Measurements from ENCODE around the gene UQCR10. TPM values are rescaled to one million over a fixed set of nuclear protein-coding genes. Genes with fewer than 3 reads are reported as not detected.
A peak's percentile ranks its signal among the peaks of the same experiment; 100 is the strongest.

UQCR10 gene
- total and polyA plus RNA-seq, 7 experiments from 2014 or later = 30.9 to 310 (median 54.3) TPM

GRCh38 chr22:29758068-29758622, 9.0 kb upstream of the UQCR10 start:
- Mint-ChIP-seq H3K4me1 (peaks cover 0 to 12% (median 0%) of the 10 kb centered on the region in 7 donors), H3K27ac (peak overlapping the region in 1 of 9 donors; percentile 30), H3K4me3 (no peak overlapping the region), H3K27me3 (no peaks in the 10 kb centered on the region), H3K36me3 (peaks cover 0 to 16% (median 0%) of the 10 kb centered on the region in 5 donors), H3K9me3 (no peaks in the 10 kb centered on the region)
- intact Hi-C loops (cut with micrococcal nuclease) = no loop called here
- POLR2A ChIA-PET = no interaction called here
- ATAC-seq (no peak), DNase-seq (no peak)
- Histone ChIP-seq H3K4me3 (ENCODE audit: low read length) (no peak overlapping the region), H3K36me3 (ENCODE audit: control insufficient read depth in 2 of 3, insufficient read depth in 3 of 3, low read length in 3 of 3) (peaks cover 0 to 8% (median 0%) of the 10 kb centered on the region in 3 experiments), H3K27me3 (ENCODE audit: control insufficient read depth in 2 of 2, insufficient read depth in 2 of 2, low read length in 2 of 2) (no peaks in the 10 kb centered on the region), H3K4me1 (ENCODE audit: control insufficient read depth in 2 of 2, insufficient read depth in 2 of 2, low read length in 2 of 2) (no peaks in the 10 kb centered on the region), H3K27ac (ENCODE audit: low read depth, low read length) (no peak overlapping the region), H3K9me3 (ENCODE audit: control insufficient read depth in 2 of 3, low read length in 3 of 3) (no peaks in the 10 kb centered on the region)
- CTCF ChIA-PET = no interaction called here

- Histone ChIP-seq H3K36me3 (ENCODE audit: control insufficient read depth in 2 of 3, insufficient read depth in 3 of 3, low read length in 3 of 3) (peaks cover 0 to 3% (median 0%) of the 10 kb centered on the region in 3 experiments), H3K27ac (ENCODE audit: low read depth, low read length) (no peak overlapping the region), H3K27me3 (ENCODE audit: control insufficient read depth in 2 of 2, insufficient read depth in 2 of 2, low read length in 2 of 2) (no peaks in the 10 kb centered on the region), H3K4me3 (ENCODE audit: low read length) (no peak overlapping the region), H3K4me1 (ENCODE audit: control insufficient read depth in 2 of 2, insufficient read depth in 2 of 2, low read length in 2 of 2) (no peaks in the 10 kb centered on the region), H3K9me3 (ENCODE audit: control insufficient read depth in 2 of 3, low read length in 3 of 3) (no peaks in the 10 kb centered on the region)
- no peaks in the 10 kb centered on the region for H3K27me3 Mint-ChIP-seq
- CTCF ChIA-PET = no interaction called here
- POLR2A ChIA-PET = no interaction called here
- no peak for DNase-seq
- intact Hi-C loops (cut with micrococcal nuclease) = no loop called here
- peaks cover 0 to 11% (median 0%) of the 10 kb centered on the region in 5 donors for H3K36me3 Mint-ChIP-seq
- H3K9me3 Mint-ChIP-seq = no peaks in the 10 kb centered on the region
- no peak overlapping the region for H3K27ac Mint-ChIP-seq
- no peak for ATAC-seq
- H3K4me3 Mint-ChIP-seq = no peak overlapping the region
- H3K4me1 Mint-ChIP-seq = peaks cover 0 to 12% (median 0%) of the 10 kb centered on the region in 7 donors
Observed at GRCh38 chr22:29758959-29759358, 8.2 kb upstream of the UQCR10 start.

DNA sequence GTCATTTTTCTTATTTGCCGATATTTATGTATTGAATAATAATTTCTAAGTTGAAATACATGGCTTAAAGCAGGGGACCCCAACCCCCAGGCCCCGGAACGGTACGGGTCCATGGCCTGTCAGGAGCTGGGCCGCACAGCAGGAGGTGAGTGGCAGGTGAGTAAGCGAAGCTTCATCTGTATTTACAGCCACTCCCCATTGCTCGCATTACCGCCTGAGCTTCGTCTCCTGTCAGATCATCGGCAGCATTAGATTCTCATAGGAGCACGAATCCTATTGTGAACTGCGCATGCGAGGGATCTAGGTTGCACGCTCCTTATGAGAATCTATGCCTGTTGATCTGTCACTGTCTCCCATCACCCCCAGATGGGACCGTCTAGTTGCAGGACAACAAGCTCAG, 4.9 kb upstream of the UQCR10 start:
- H3K36me3 ChIP-seq (ENCODE audit: control insufficient read depth in 2 of 3, insufficient read depth in 3 of 3, low read length in 3 of 3) = no peaks in the 10 kb centered on the region
- intact Hi-C loops (cut with micrococcal nuclease) = loop anchor here in 1 of 2 donors (10.0 kb wide), 1 partner anchor 347 kb away; no protein-coding TSS in a partner anchor
- H3K4me3 ChIP-seq (ENCODE audit: low read length) = no peak overlapping the region
- no peaks in the 10 kb centered on the region for H3K27me3 ChIP-seq (ENCODE audit: control insufficient read depth in 2 of 2, insufficient read depth in 2 of 2, low read length in 2 of 2)
- Mint-ChIP-seq H3K9me3 (no peaks in the 10 kb centered on the region), H3K27me3 (no peaks in the 10 kb centered on the region), H3K36me3 (peaks cover 0 to 11% (median 2%) of the 10 kb centered on the region in 5 donors), H3K27ac (no peak overlapping the region), H3K4me3 (no peak overlapping the region), H3K4me1 (peaks cover 9 to 32% (median 26%) of the 10 kb centered on the region in 7 donors)
- DNase-seq = no peak
- ChIA-PET POLR2A (no interaction called here), CTCF (interaction anchor here (0.8 kb wide), 1 partner anchor 9 kb away, joined by 4 read pairs; no protein-coding TSS in a partner anchor)
- ATAC-seq = no peak
- H3K27ac ChIP-seq (ENCODE audit: low read depth, low read length) = no peak overlapping the region
- no peaks in the 10 kb centered on the region for H3K9me3 ChIP-seq (ENCODE audit: control insufficient read depth in 2 of 3, low read length in 3 of 3)
- H3K4me1 ChIP-seq (ENCODE audit: control insufficient read depth in 2 of 2, insufficient read depth in 2 of 2, low read length in 2 of 2) = peaks cover 6 to 7% of the 10 kb centered on the region in 2 donors

- peaks cover 21 to 59% (median 39%) of the 10 kb centered on the region in 7 donors for H3K4me1 Mint-ChIP-seq
- Histone ChIP-seq H3K27me3 (ENCODE audit: control insufficient read depth in 2 of 2, insufficient read depth in 2 of 2, low read length in 2 of 2) (no peaks in the 10 kb centered on the region), H3K27ac (ENCODE audit: low read depth, low read length) (peak overlapping the region; percentile 88), H3K4me3 (ENCODE audit: low read length) (peak overlapping the region; percentile 84), H3K36me3 (ENCODE audit: control insufficient read depth in 2 of 3, insufficient read depth in 3 of 3, low read length in 3 of 3) (peaks cover 0 to 18% (median 3%) of the 10 kb centered on the region in 3 experiments), H3K9me3 (ENCODE audit: control insufficient read depth in 2 of 3, low read length in 3 of 3) (no peaks in the 10 kb centered on the region), H3K4me1 (ENCODE audit: control insufficient read depth in 2 of 2, insufficient read depth in 2 of 2, low read length in 2 of 2) (peaks cover 16 to 17% of the 10 kb centered on the region in 2 donors)
- no peaks in the 10 kb centered on the region for H3K9me3 Mint-ChIP-seq
- H3K27me3 Mint-ChIP-seq = no peaks in the 10 kb centered on the region
- peak overlapping the region; percentile 95 to 100 (median 99) for H3K4me3 Mint-ChIP-seq
- DNase-seq (peak in 2 of 9 donors; percentile 3 to 12), ATAC-seq (no peak)
- intact Hi-C loops (cut with micrococcal nuclease) = loop anchor here (2.0 to 10.0 kb wide), 10 partner anchors 213 to 1986 kb away; partner anchors contain the start of genes CASTOR1 (in 1 of the 2), DEPDC5 (in 1 of the 2), EWSR1 (in 1 of the 2) and PISD (in 1 of the 2)
- CTCF ChIA-PET = interaction anchor here (0.7 to 1.0 kb wide), 2 partner anchors 22 to 239 kb away, joined by 3 to 4 read pairs; no protein-coding TSS in a partner anchor
- H3K27ac Mint-ChIP-seq = peak overlapping the region; percentile 92 to 99 (median 97)
- peaks cover 3 to 13% (median 9%) of the 10 kb centered on the region in 5 donors for H3K36me3 Mint-ChIP-seq
- POLR2A ChIA-PET = interaction anchor here (0.6 to 1.9 kb wide), 5 partner anchors 9 to 399 kb away, joined by 3 to 9 read pairs (median 4); partner anchors contain the start of genes ASCC2 and THOC5
Observed at GRCh38 chr22:29765905-29766631, 1.1 kb upstream of the UQCR10 start.

DNA sequence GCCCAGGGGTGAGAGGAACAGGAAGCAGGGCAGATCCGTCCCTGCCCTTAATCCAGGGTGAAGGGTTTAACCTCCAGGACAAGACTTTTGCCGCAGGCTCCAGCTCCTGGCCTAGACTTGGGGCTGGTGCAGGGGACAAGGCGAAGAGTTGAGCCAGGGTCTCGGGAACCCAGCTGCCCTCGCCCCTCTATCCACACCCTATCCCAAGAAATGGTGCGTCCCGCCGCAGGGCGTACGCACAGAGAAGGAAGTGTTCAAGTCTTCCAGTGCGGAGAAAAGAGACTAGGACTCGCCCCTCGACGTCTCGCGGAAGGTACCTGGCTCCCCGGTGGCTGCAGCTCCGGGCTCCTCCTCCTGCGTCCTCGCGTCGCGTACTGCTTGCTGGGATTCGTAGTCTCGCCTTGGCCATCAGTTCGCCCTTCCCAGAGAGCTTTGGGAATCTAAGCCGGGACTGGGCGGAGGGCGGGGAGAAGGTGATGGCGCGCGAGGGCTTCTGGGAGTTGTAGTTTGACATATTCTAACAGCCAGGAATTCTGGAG, 468 bp upstream of the UQCR10 start, which contains the start of gene ZMAT5:
ZMAT5 (minus strand) TSS at position 376 of the 539 bp plus-strand sequence. CDS start 18,463 bp downstream, outside the sequence.
- peak; percentile 68 to 96 (median 93) for DNase-seq
- H3K27me3 Mint-ChIP-seq = no peaks in the 10 kb centered on the region
- Histone ChIP-seq H3K27me3 (ENCODE audit: control insufficient read depth in 2 of 2, insufficient read depth in 2 of 2, low read length in 2 of 2) (no peaks in the 10 kb centered on the region), H3K27ac (ENCODE audit: low read depth, low read length) (peak within 1 kb of the TSS; percentile 88), H3K9me3 (ENCODE audit: control insufficient read depth in 2 of 3, low read length in 3 of 3) (no peaks in the 10 kb centered on the region), H3K36me3 (ENCODE audit: control insufficient read depth in 2 of 3, insufficient read depth in 3 of 3, low read length in 3 of 3) (peaks cover 0 to 18% (median 3%) of the 10 kb centered on the region in 3 experiments), H3K4me3 (ENCODE audit: low read length) (peak within 1 kb of the TSS; percentile 84), H3K4me1 (ENCODE audit: control insufficient read depth in 2 of 2, insufficient read depth in 2 of 2, low read length in 2 of 2) (peaks cover 16 to 17% of the 10 kb centered on the region in 2 donors)
- H3K36me3 Mint-ChIP-seq = peaks cover 3 to 14% (median 9%) of the 10 kb centered on the region in 5 donors
- POLR2A ChIA-PET = interaction anchor here (0.6 to 1.9 kb wide), 4 partner anchors 9 to 399 kb away, joined by 3 to 9 read pairs (median 6); partner anchors contain the start of genes ASCC2 and THOC5
- CTCF ChIA-PET = interaction anchor here (0.7 to 1.0 kb wide), 2 partner anchors 23 to 238 kb away, joined by 3 to 4 read pairs; no protein-coding TSS in a partner anchor
- intact Hi-C loops (cut with micrococcal nuclease) = loop anchor here (1.0 to 10.0 kb wide), 19 partner anchors 72 to 1986 kb away; partner anchors contain the start of genes ASCC2 (in 2 of the 2), MTMR3 (in 2 of the 2), NF2 (in 2 of the 2) and AP1B1 (in 1 of the 2)
- ATAC-seq = peak; percentile 98
- H3K4me3 Mint-ChIP-seq = peak within 1 kb of the TSS; percentile 95 to 100 (median 99)
- no peaks in the 10 kb centered on the region for H3K9me3 Mint-ChIP-seq
- peaks cover 21 to 59% (median 39%) of the 10 kb centered on the region in 7 donors for H3K4me1 Mint-ChIP-seq
- H3K27ac Mint-ChIP-seq = peak within 1 kb of the TSS; percentile 92 to 99 (median 97)
